Caki2 (cell line): ENCODE results near the gene SLC28A3. TPM values are rescaled to one million over a fixed set of nuclear protein-coding genes. Genes with fewer than 3 reads are reported as not detected.
A peak's percentile ranks its signal among the peaks of the same experiment; 100 is the strongest.

Source experiments
- DNase-seq: peaks from one replicate; pipeline ENCODE4 v3.0.0-alpha.2; 2015; ENCODE audit warnings: low read depth
- in situ Hi-C: cut with HindIII; loops from 2 replicates; pipeline ENCODE4 v1.10.0; 2016; ENCODE audit warnings: low sequenced_read_pairs, low pct_unique_long_range_greater_than_20kb, mixed read lengths
- total RNA-seq: library from RNA; depleted of rRNA; stranded (reverse); fragments of >200 nt; shearing (Covaris generic); gene quantifications from 2 replicates; pipeline ENCODE4 v1.2.3, GENCODE V29; 2014; ENCODE audit warnings: low replicate concordance

The SLC28A3 gene
- total RNA-seq, 1 experiment from 2014 or later: not detected

GRCh38 chr9:84354035-84354434 lies 13.5 kb upstream of the SLC28A3 start:
- no peak for DNase-seq
- in situ Hi-C loops: no loop called here

- no peak for DNase-seq
- in situ Hi-C loops: no loop called here
These were observed 9.1 kb upstream of the SLC28A3 start for GRCh38 chr9:84349671-84350070.

GRCh38 chr9:84343111-84343521 lies 2.6 kb upstream of the SLC28A3 start:
- peak; percentile 7 for DNase-seq
- in situ Hi-C loops: no loop called here

GRCh38 chr9:84339962-84340361 lies 596 bp downstream of the SLC28A3 start:
- in situ Hi-C loops: no loop called here
- no peak for DNase-seq

GRCh38 chr9:84339503-84339902 lies 1.1 kb downstream of the SLC28A3 start:
- in situ Hi-C loops: no loop called here
- DNase-seq: no peak

- in situ Hi-C loops: no loop called here
- DNase-seq: no peak
These were observed 1.8 kb downstream of the SLC28A3 start for GRCh38 chr9:84338792-84339191.

- in situ Hi-C loops: no loop called here
- no peak for DNase-seq
These were observed 3.3 kb downstream of the SLC28A3 start for GRCh38 chr9:84337252-84337651.

- in situ Hi-C loops: no loop called here
- no peak for DNase-seq
These were observed 9.3 kb downstream of the SLC28A3 start for GRCh38 chr9:84331119-84331809.

GRCh38 chr9:84330246-84330645 lies 10.3 kb downstream of the SLC28A3 start:
- in situ Hi-C loops: no loop called here
- DNase-seq: no peak

- no peak for DNase-seq
- in situ Hi-C loops: no loop called here
These were observed 13.4 kb downstream of the SLC28A3 start for GRCh38 chr9:84327184-84327583.

GRCh38 chr9:84325347-84325973 lies 15.1 kb downstream of the SLC28A3 start:
- in situ Hi-C loops: no loop called here
- no peak for DNase-seq

- in situ Hi-C loops: no loop called here
- DNase-seq: no peak
These were observed 15.7 kb downstream of the SLC28A3 start for GRCh38 chr9:84324811-84325210.

- in situ Hi-C loops: no loop called here
- no peak for DNase-seq
These were observed 16.7 kb downstream of the SLC28A3 start for GRCh38 chr9:84323858-84324257.

- no peak for DNase-seq
- in situ Hi-C loops: no loop called here
These were observed 17.7 kb downstream of the SLC28A3 start for GRCh38 chr9:84322828-84323227.

GRCh38 chr9:84320231-84320630 lies 20.3 kb downstream of the SLC28A3 start:
- DNase-seq: no peak
- in situ Hi-C loops: no loop called here

GRCh38 chr9:84319632-84320031 lies 20.9 kb downstream of the SLC28A3 start:
- DNase-seq: no peak
- in situ Hi-C loops: no loop called here

GRCh38 chr9:84318981-84319380 lies 21.6 kb downstream of the SLC28A3 start:
- DNase-seq: no peak
- in situ Hi-C loops: no loop called here

GRCh38 chr9:84317563-84317962 lies 23.0 kb downstream of the SLC28A3 start:
- no peak for DNase-seq
- in situ Hi-C loops: no loop called here

GRCh38 chr9:84315278-84315877 lies 25.2 kb downstream of the SLC28A3 start:
- DNase-seq: peak; percentile 22
- in situ Hi-C loops: no loop called here

GRCh38 chr9:84314306-84314705 lies 26.3 kb downstream of the SLC28A3 start:
- no peak for DNase-seq
- in situ Hi-C loops: no loop called here
